NB4 (cell line): Measurements from ENCODE around the gene MAN2B2.
A peak's percentile ranks its signal among the peaks of the same experiment; 100 is the strongest.

Experiments used
- DNase-seq: peaks from one replicate; pipeline ENCODE4 v3.0.0; 2010; ENCODE audit warnings: low read depth
- H3K4me3 ChIP-seq: one replicate; pipeline ENCODE4 v1.5.1; 2011; ENCODE audit warnings: mild to moderate bottlenecking, low read depth, low read length, moderate library complexity
- CTCF ChIP-seq: IDR thresholded peaks from one replicate; pipeline ENCODE4 v1.5.1; 2012; ENCODE audit warnings: low read depth, low read length
- MAX ChIP-seq: IDR thresholded peaks from 2 replicates; pipeline ENCODE4 v1.6.1; 2011; ENCODE audit warnings: low read depth, low read length
- MYC ChIP-seq: IDR thresholded peaks from 2 replicates; pipeline ENCODE4 v1.6.1; 2011; ENCODE audit warnings: low read depth, low read length
- POLR2A ChIP-seq: IDR thresholded peaks from 2 replicates; pipeline ENCODE4 v1.6.1; 2011; ENCODE audit warnings: mild to moderate bottlenecking; ENCODE audit not compliant: insufficient read length; ENCODE audit errors: extremely low read depth

MAN2B2 gene

GRCh38 chr4:6577409-6577808 lies 2.4 kb downstream of the MAN2B2 start:
- TF ChIP-seq CTCF (no peak), POLR2A (no peak), MYC (no peak), MAX (no peak)
- no peak for DNase-seq
- H3K4me3 ChIP-seq, result no peak overlapping the region

- TF ChIP-seq POLR2A, result no peak
- TF ChIP-seq MAX, result no peak
- DNase-seq, result no peak
- H3K4me3 ChIP-seq, result no peak overlapping the region
These were observed 3.2 kb downstream of the MAN2B2 start for GRCh38 chr4:6578221-6578620.

- TF ChIP-seq CTCF (no peak), POLR2A (no peak), MYC (no peak), MAX (no peak)
- DNase-seq, result no peak
- no peak overlapping the region for H3K4me3 ChIP-seq
These were observed 5.4 kb downstream of the MAN2B2 start for GRCh38 chr4:6580353-6580752.

GRCh38 chr4:6581566-6582121 lies 6.7 kb downstream of the MAN2B2 start:
- no peak for DNase-seq
- TF ChIP-seq MAX (no peak), MYC (no peak), CTCF (no peak), POLR2A (no peak)
- no peak overlapping the region for H3K4me3 ChIP-seq

GRCh38 chr4:6582889-6583490 lies 8.0 kb downstream of the MAN2B2 start:
- TF ChIP-seq CTCF (no peak), MAX (no peak), MYC (no peak), POLR2A (no peak)
- no peak overlapping the region for H3K4me3 ChIP-seq
- peak; percentile 66 for DNase-seq

- no peak overlapping the region for H3K4me3 ChIP-seq
- no peak for TF ChIP-seq CTCF
- no peak for TF ChIP-seq POLR2A
- no peak for TF ChIP-seq MYC
- no peak for DNase-seq
These were observed 9.9 kb downstream of the MAN2B2 start for GRCh38 chr4:6584865-6585264.
